CD14-positive monocyte (primary cell): ENCODE measurements around the gene APBA2. TPM values are rescaled to one million over a fixed set of nuclear protein-coding genes. Genes with fewer than 3 reads are reported as not detected.

ENCODE experiments used
- DNase-seq, 3 donors: peaks; one replicate each; pipeline ENCODE4 v3.0.0-alpha.2; 2011 to 2022
- H2AFZ ChIP-seq: 2 replicates; pipeline ENCODE4 v1.6.0; 2012; ENCODE audit warnings: mild to moderate bottlenecking, low read depth, low read length, inconsistent platforms; ENCODE audit not compliant: insufficient read depth, poor library complexity, severe bottlenecking
- H3K27ac ChIP-seq, 2 donors: 1 replicate in 1 of 2; 2 replicates in 1 of 2; pipeline ENCODE4 v1.5.1; 2012 to 2013; ENCODE audit warnings: low read length in 2 of 2, control low read depth in 1 of 2, inconsistent platforms in 1 of 2, low read depth in 1 of 2, mild to moderate bottlenecking in 1 of 2
- H3K27me3 ChIP-seq, 2 donors: one replicate each; pipeline versions ENCODE4 v1.6.0 to v1.6.1; 2011 to 2013; ENCODE audit warnings: low read length in 2 of 2; ENCODE audit not compliant: control insufficient read depth in 2 of 2, insufficient read depth in 2 of 2
- H3K36me3 ChIP-seq, 2 donors: replicated peaks in 1 of 2; 1 replicate in 1 of 2; 2 replicates in 1 of 2; pipeline versions ENCODE4 v1.5.1 to v1.6.1; 2012 to 2013; ENCODE audit warnings: low read length in 2 of 2, control low read depth in 1 of 2, inconsistent platforms in 1 of 2, mild to moderate bottlenecking in 1 of 2; ENCODE audit not compliant: insufficient read depth in 2 of 2, control insufficient read depth in 1 of 2
- H3K4me1 ChIP-seq, 2 donors: 1 replicate in 1 of 2; 2 replicates in 1 of 2; pipeline versions ENCODE4 v1.5.1 to v1.6.1; 2012 to 2013; ENCODE audit warnings: low read length in 2 of 2, control low read depth in 1 of 2, inconsistent platforms in 1 of 2, mild to moderate bottlenecking in 1 of 2, moderate library complexity in 1 of 2; ENCODE audit not compliant: insufficient read depth in 2 of 2, control insufficient read depth in 1 of 2
- H3K4me2 ChIP-seq: replicated peaks from 2 replicates; pipeline ENCODE3; 2012; ENCODE audit warnings: low read length, moderate library complexity, mild to moderate bottlenecking; ENCODE audit not compliant: poor library complexity, severe bottlenecking; ENCODE audit errors: extremely low read depth
- H3K4me3 ChIP-seq, 3 experiments: fragments of 200-600 bp in 1 of 3; sonication (generic) in 1 of 3; replicated peaks in 1 of 3; 1 replicate in 2 of 3; 2 replicates in 1 of 3; pipeline ENCODE4 v1.5.1; 2011 to 2013; ENCODE audit warnings: low read length in 3 of 3, mild to moderate bottlenecking in 3 of 3, control low read depth in 2 of 3, low read depth in 2 of 3, inconsistent platforms in 1 of 3, moderate library complexity in 1 of 3
- H3K79me2 ChIP-seq: 2 replicates; pipeline ENCODE4 v1.6.0; 2012; ENCODE audit warnings: mild to moderate bottlenecking, control low read depth, inconsistent platforms, low read length, moderate library complexity; ENCODE audit not compliant: insufficient read depth
- H3K9ac ChIP-seq: 2 replicates; pipeline ENCODE4 v1.6.0; 2017; ENCODE audit warnings: low read length, mild to moderate bottlenecking; ENCODE audit not compliant: insufficient read depth, poor library complexity, severe bottlenecking
- H3K9me3 ChIP-seq, 2 donors: replicated peaks in 1 of 2; 1 replicate in 1 of 2; 2 replicates in 1 of 2; pipeline versions ENCODE4 v1.5.1 to v1.6.1; 2012 to 2013; ENCODE audit warnings: low read length in 2 of 2, control low read depth in 1 of 2; ENCODE audit not compliant: control insufficient read depth in 1 of 2, insufficient read depth in 1 of 2
- H4K20me1 ChIP-seq: 2 replicates; pipeline ENCODE4 v1.6.0; 2012; ENCODE audit warnings: mild to moderate bottlenecking, low read length, control low read depth, moderate library complexity; ENCODE audit not compliant: insufficient read depth
- H3K27ac Mint-ChIP-seq, 7 donors: one replicate each; pipeline ENCODE4 v1.8.0; 2020; ENCODE audit warnings: mild to moderate bottlenecking in 7 of 7, mixed read lengths in 7 of 7, moderate library complexity in 6 of 7, inconsistent platforms in 2 of 7
- H3K27me3 Mint-ChIP-seq, 3 donors: one replicate each; pipeline ENCODE4 v1.8.0; 2021 to 2022; ENCODE audit warnings: low read depth in 3 of 3, mild to moderate bottlenecking in 3 of 3, mixed read lengths in 3 of 3, moderate library complexity in 3 of 3, inconsistent platforms in 1 of 3
- H3K36me3 Mint-ChIP-seq, 2 donors: one replicate each; pipeline ENCODE4 v1.8.0; 2020; ENCODE audit warnings: mixed read lengths in 2 of 2, inconsistent platforms in 1 of 2, mild to moderate bottlenecking in 1 of 2
- H3K4me1 Mint-ChIP-seq: one replicate; pipeline ENCODE4 v1.8.0; 2020; ENCODE audit warnings: mild to moderate bottlenecking, mixed read lengths
- H3K4me3 Mint-ChIP-seq, 2 donors: one replicate each; pipeline ENCODE4 v1.8.0; 2020; ENCODE audit warnings: mild to moderate bottlenecking in 2 of 2, mixed read lengths in 2 of 2, moderate library complexity in 1 of 2
- H3K9me3 Mint-ChIP-seq, 7 donors: one replicate each; pipeline ENCODE4 v1.8.0; 2020 to 2022; ENCODE audit warnings: mixed read lengths in 7 of 7, mild to moderate bottlenecking in 6 of 7, moderate library complexity in 6 of 7, inconsistent platforms in 2 of 7
- CTCF ChIP-seq: fragments of 200-600 bp; IDR thresholded peaks from one replicate; pipeline ENCODE4 v1.8.0; 2022; ENCODE audit warnings: antibody characterized with exemption, mild to moderate bottlenecking
- WGBS: methylation state at CpG from one replicate; pipeline ENCODE4 v1.1.5; 2013; ENCODE audit warnings: missing lambda C conversion rate; ENCODE audit not compliant: insufficient coverage; 5-methylcytosine and 5-hydroxymethylcytosine counted together
- intact Hi-C, 2 donors: fragments of 100-400 bp; cut with micrococcal nuclease; formaldehyde crosslinking; loops; one replicate each; pipeline versions ENCODE4 v1.15.0 to v1.15.1; 2023
- polyA plus RNA-seq, 3 donors: library from polyadenylated mRNA; depleted of rRNA in 1 of 3; unstranded in 2 of 3; stranded (reverse) in 1 of 3; fragments of 300-500 nt in 2 of 3; fragments of >200 nt in 1 of 3; fragmentation: Illumina TruSeq in 2 of 3; gene quantifications; 1 replicate in 2 of 3; 2 replicates in 1 of 3; pipeline ENCODE4 v1.2.3, GENCODE V29; 2012 to 2021

The APBA2 gene
- polyA plus RNA-seq, 3 donors, result 0.30 TPM; not detected in 2

GRCh38 chr15:28875461-28876000 lies 10.2 kb upstream of the APBA2 start:
- no peak for TF ChIP-seq CTCF
- no peak overlapping the region for H3K9ac ChIP-seq
- no peaks in the 10 kb centered on the region for H3K79me2 ChIP-seq
- H3K27ac ChIP-seq, result no peak overlapping the region
- no peak overlapping the region for H3K4me2 ChIP-seq
- Mint-ChIP-seq H3K27me3 (peaks cover 0 to 3% (median 2%) of the 10 kb centered on the region in 3 donors), H3K27ac (no peak overlapping the region), H3K4me1 (no peaks in the 10 kb centered on the region), H3K4me3 (no peak overlapping the region), H3K9me3 (peaks cover 0 to 6% (median 2%) of the 10 kb centered on the region in 7 donors), H3K36me3 (no peaks in the 10 kb centered on the region)
- H3K36me3 ChIP-seq, result no peaks in the 10 kb centered on the region
- no peaks in the 10 kb centered on the region for H3K9me3 ChIP-seq
- WGBS, result 100% methylated on average over 4 of the region's 4 CpGs
- H3K27me3 ChIP-seq, result no peaks in the 10 kb centered on the region
- no peak overlapping the region for H2AFZ ChIP-seq
- no peaks in the 10 kb centered on the region for H3K4me1 ChIP-seq
- H3K4me3 ChIP-seq, result no peak overlapping the region
- intact Hi-C loops, result no loop called here
- DNase-seq, result no peak
- no peaks in the 10 kb centered on the region for H4K20me1 ChIP-seq

- Mint-ChIP-seq H3K4me3 (no peak overlapping the region), H3K36me3 (no peaks in the 10 kb centered on the region)
Measured at GRCh38 chr15:28876131-28876844, 9.5 kb upstream of the APBA2 start.

More at GRCh38 chr15:28876131-28876844, 9.5 kb upstream of the APBA2 start:
- H3K4me1 Mint-ChIP-seq, result no peaks in the 10 kb centered on the region
- H3K79me2 ChIP-seq, result no peaks in the 10 kb centered on the region
- H3K27me3 Mint-ChIP-seq, result peaks cover 0 to 3% (median 2%) of the 10 kb centered on the region in 3 donors
- no peaks in the 10 kb centered on the region for H3K36me3 ChIP-seq
- H3K9ac ChIP-seq, result no peak overlapping the region
- no peaks in the 10 kb centered on the region for H3K27me3 ChIP-seq
- no peak overlapping the region for H3K27ac Mint-ChIP-seq
- WGBS, result 89% methylated on average over 11 of the region's 14 CpGs
- intact Hi-C loops, result no loop called here
- no peaks in the 10 kb centered on the region for H3K4me1 ChIP-seq
- no peak for DNase-seq
- TF ChIP-seq CTCF, result no peak
- H3K4me2 ChIP-seq, result no peak overlapping the region
- H3K27ac ChIP-seq, result no peak overlapping the region
- no peaks in the 10 kb centered on the region for H3K9me3 ChIP-seq
- peaks cover 0 to 3% (median 0%) of the 10 kb centered on the region in 7 donors for H3K9me3 Mint-ChIP-seq
- no peaks in the 10 kb centered on the region for H4K20me1 ChIP-seq
- no peak overlapping the region for H2AFZ ChIP-seq
- no peak overlapping the region for H3K4me3 ChIP-seq
